ENCODE data around the gene TRPV6. TPM values are rescaled to one million over a fixed set of nuclear protein-coding genes. Genes with fewer than 3 reads are reported as not detected.

Gene TRPV6
- total RNA-seq, 2 donors from 2014 or later, result 0.16 TPM; not detected in 1

DNA sequence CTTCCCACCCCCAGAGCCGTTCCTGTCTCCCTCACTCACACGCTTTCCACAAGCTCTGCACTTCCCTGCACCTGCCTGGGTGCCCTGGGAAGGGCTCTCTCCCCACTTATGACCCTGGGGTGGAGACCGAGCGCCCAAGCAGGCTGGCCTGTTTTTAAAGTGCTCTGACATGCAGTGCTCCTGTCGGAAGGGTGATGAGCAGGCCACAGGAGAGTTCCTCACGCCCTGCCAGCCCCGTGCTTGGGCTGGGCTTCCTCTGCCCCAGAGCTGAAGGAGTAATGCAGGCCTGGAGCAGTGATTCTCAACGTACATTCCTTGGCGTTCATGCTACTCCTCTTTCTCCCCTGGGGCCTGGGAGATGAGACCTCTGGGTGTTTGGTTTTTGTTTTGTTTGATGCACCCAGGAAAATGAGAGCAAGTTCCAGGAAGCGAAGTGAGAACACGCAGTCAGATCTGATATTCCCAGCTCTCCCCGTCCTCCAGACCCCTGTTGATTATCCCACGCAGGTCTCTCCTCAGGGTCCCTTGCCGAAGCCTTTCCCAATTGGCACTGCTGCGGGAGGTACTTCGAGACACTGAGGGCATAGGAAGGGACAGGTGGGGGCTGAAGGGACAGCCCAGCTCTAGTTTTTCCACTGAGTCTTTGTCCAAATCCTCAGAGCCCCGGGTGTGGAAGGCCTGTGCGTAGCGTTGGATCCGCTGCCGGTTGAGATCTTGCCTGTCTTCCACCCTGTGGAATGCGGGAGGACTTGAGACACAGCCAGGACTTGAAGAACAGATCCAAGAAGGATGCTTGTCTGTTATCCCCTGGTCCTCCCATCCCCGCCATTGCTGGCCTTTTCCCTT is 14.1 kb downstream of the TRPV6 start:
- H3K27me3 Mint-ChIP-seq, result no peaks in the 10 kb centered on the region
- no peak overlapping the region for H3K27ac Mint-ChIP-seq
- H3K9me3 Mint-ChIP-seq, result no peaks in the 10 kb centered on the region
- no peak overlapping the region for H3K4me3 Mint-ChIP-seq
- H3K36me3 Mint-ChIP-seq (ENCODE audit: low read depth), result peaks cover 14% of the 10 kb centered on the region
- ATAC-seq (replicated peaks), result no peak
- no peaks in the 10 kb centered on the region for H3K4me1 Mint-ChIP-seq

GRCh38 chr7:142870566-142871259 is 14.8 kb downstream of the TRPV6 start:
- H3K36me3 Mint-ChIP-seq (ENCODE audit: low read depth), result peaks cover 14% of the 10 kb centered on the region

DNA sequence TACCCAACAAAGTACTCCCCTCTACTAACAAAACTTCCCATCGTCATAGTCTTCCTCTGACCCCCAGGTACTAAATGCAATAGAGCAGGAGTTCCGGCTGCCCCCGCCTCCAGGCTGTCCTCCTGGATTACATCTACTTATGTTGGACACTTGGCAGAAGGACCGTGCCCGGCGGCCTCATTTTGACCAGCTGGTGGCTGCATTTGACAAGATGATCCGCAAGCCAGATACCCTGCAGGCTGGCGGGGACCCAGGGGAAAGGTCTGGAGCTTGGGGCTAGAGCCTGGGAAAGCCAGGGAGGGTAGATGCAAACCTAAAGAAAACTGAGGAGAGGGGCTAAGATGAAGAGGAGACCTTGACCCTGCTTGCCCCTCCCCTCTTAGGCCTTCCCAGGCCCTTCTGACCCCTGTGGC is 15.4 kb downstream of the TRPV6 start:
- H3K4me3 Mint-ChIP-seq, result no peak overlapping the region
- no peak overlapping the region for H3K27ac Mint-ChIP-seq
- no peak for ATAC-seq (replicated peaks)
- no peaks in the 10 kb centered on the region for H3K9me3 Mint-ChIP-seq
- H3K36me3 Mint-ChIP-seq (ENCODE audit: low read depth), result peaks cover 14% of the 10 kb centered on the region
- H3K4me1 Mint-ChIP-seq, result no peaks in the 10 kb centered on the region
- H3K27me3 Mint-ChIP-seq, result no peaks in the 10 kb centered on the region

More at GRCh38 chr7:142870566-142871259, 14.8 kb downstream of the TRPV6 start:
- Mint-ChIP-seq H3K4me3 (no peak overlapping the region), H3K27ac (no peak overlapping the region), H3K9me3 (no peaks in the 10 kb centered on the region), H3K27me3 (no peaks in the 10 kb centered on the region), H3K4me1 (no peaks in the 10 kb centered on the region)
- no peak for ATAC-seq (replicated peaks)

GRCh38 chr7:142869434-142869833 is 16.1 kb downstream of the TRPV6 start:
- H3K4me1 Mint-ChIP-seq, result no peaks in the 10 kb centered on the region
- H3K9me3 Mint-ChIP-seq, result no peaks in the 10 kb centered on the region
- H3K27me3 Mint-ChIP-seq, result no peaks in the 10 kb centered on the region
- no peak overlapping the region for H3K4me3 Mint-ChIP-seq
- peak overlapping the region; percentile 7 for H3K27ac Mint-ChIP-seq
- peaks cover 14% of the 10 kb centered on the region for H3K36me3 Mint-ChIP-seq (ENCODE audit: low read depth)
- ATAC-seq (replicated peaks), result no peak

DNA sequence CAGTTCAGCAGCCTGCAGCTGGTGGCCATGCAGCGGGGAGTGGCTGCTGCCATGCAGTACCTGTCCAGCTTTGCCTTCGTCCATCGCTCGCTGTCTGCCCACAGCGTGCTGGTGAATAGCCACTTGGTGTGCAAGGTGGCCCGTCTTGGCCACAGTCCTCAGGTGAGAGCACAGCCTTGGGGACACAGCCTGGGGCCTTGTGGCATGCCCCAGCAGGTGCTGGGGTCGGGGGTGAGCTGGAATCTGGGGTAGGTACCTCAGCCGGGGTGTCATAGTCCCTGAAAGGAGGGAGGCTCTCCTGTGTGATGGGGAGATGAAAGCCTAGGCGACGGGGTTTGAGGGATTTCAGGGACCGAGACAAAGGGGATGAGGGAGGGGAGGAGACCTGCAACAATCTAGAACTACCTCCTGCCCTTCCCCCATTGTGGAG is 16.5 kb downstream of the TRPV6 start:
- no peak for ATAC-seq (replicated peaks)
- Mint-ChIP-seq H3K27ac (no peak overlapping the region), H3K27me3 (no peaks in the 10 kb centered on the region), H3K9me3 (no peaks in the 10 kb centered on the region), H3K36me3 (ENCODE audit: low read depth) (peaks cover 14% of the 10 kb centered on the region), H3K4me3 (no peak overlapping the region), H3K4me1 (no peaks in the 10 kb centered on the region)

GRCh38 chr7:142868188-142868985 is 17.2 kb downstream of the TRPV6 start:
- no peak for ATAC-seq (replicated peaks)
- no peak overlapping the region for H3K4me3 Mint-ChIP-seq
- H3K4me1 Mint-ChIP-seq, result no peaks in the 10 kb centered on the region
- no peak overlapping the region for H3K27ac Mint-ChIP-seq
- H3K27me3 Mint-ChIP-seq, result no peaks in the 10 kb centered on the region
- peaks cover 14% of the 10 kb centered on the region for H3K36me3 Mint-ChIP-seq (ENCODE audit: low read depth)
- no peaks in the 10 kb centered on the region for H3K9me3 Mint-ChIP-seq

DNA sequence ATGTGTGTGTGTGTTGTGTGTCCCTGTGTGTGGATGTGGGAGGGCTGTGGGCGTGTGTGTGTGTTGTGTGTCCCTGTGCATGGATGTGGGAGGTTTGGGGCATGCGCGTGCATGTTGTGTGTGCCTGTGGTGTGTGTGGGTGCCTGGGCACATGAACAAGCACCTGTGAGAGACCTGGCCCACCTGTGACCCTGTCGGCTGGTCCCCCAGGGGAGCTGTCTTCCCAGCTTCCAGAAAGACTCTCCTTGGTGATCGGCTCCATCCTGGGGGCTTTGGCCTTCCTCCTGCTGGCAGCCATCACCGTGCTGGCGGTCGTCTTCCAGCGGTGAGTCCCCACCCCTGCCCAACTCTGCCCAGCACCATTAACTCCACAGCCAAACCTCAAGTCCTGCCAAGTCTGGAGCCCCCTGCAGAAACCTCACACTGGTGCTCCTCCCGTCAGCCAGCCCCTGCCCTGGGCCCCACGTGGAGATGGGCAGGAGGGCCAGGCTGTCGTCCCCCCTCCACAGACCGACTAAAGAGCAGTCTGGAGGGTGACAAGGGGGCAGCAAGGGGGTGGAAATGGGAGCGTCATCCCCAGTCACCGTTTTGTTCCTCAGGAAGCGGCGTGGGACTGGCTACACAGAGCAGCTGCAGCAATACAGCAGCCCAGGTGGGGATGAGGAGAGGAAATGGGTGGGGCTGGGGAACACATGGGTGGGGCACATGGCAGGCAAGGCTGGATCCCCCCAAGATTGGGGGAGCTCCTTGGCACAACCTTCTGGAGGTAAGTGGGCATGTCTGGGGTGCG is 18.0 kb downstream of the TRPV6 start:
- Mint-ChIP-seq H3K4me1 (no peaks in the 10 kb centered on the region), H3K27ac (no peak overlapping the region), H3K36me3 (ENCODE audit: low read depth) (peaks cover 14% of the 10 kb centered on the region), H3K9me3 (no peaks in the 10 kb centered on the region), H3K27me3 (no peaks in the 10 kb centered on the region), H3K4me3 (no peak overlapping the region)
- ATAC-seq (replicated peaks), result no peak

- no peak for ATAC-seq (replicated peaks)
- no peaks in the 10 kb centered on the region for H3K4me1 Mint-ChIP-seq
- H3K9me3 Mint-ChIP-seq, result no peaks in the 10 kb centered on the region
- H3K27ac Mint-ChIP-seq, result no peak overlapping the region
- H3K4me3 Mint-ChIP-seq, result no peak overlapping the region
- peaks cover 14% of the 10 kb centered on the region for H3K36me3 Mint-ChIP-seq (ENCODE audit: low read depth)
- no peaks in the 10 kb centered on the region for H3K27me3 Mint-ChIP-seq
Measured at GRCh38 chr7:142867097-142867378, 18.5 kb downstream of the TRPV6 start.

- H3K36me3 Mint-ChIP-seq (ENCODE audit: low read depth), result peaks cover 14% of the 10 kb centered on the region
- peak; percentile 34 for ATAC-seq (replicated peaks)
- no peak overlapping the region for H3K4me3 Mint-ChIP-seq
- H3K9me3 Mint-ChIP-seq, result no peaks in the 10 kb centered on the region
- H3K27ac Mint-ChIP-seq, result no peak overlapping the region
- H3K4me1 Mint-ChIP-seq, result no peaks in the 10 kb centered on the region
- no peaks in the 10 kb centered on the region for H3K27me3 Mint-ChIP-seq
Measured at GRCh38 chr7:142866361-142867096, 19.0 kb downstream of the TRPV6 start.

- Mint-ChIP-seq H3K9me3 (no peaks in the 10 kb centered on the region), H3K4me1 (no peaks in the 10 kb centered on the region), H3K4me3 (no peak overlapping the region), H3K36me3 (ENCODE audit: low read depth) (peaks cover 14% of the 10 kb centered on the region), H3K27me3 (no peaks in the 10 kb centered on the region), H3K27ac (no peak overlapping the region)
- ATAC-seq (replicated peaks), result no peak
Measured at GRCh38 chr7:142865766-142866165, 19.8 kb downstream of the TRPV6 start.

- no peaks in the 10 kb centered on the region for H3K27me3 Mint-ChIP-seq
- peaks cover 8% of the 10 kb centered on the region for H3K36me3 Mint-ChIP-seq (ENCODE audit: low read depth)
- no peaks in the 10 kb centered on the region for H3K9me3 Mint-ChIP-seq
- no peak for ATAC-seq (replicated peaks)
- H3K27ac Mint-ChIP-seq, result no peak overlapping the region
- H3K4me3 Mint-ChIP-seq, result no peak overlapping the region
- no peaks in the 10 kb centered on the region for H3K4me1 Mint-ChIP-seq
Measured at GRCh38 chr7:142864980-142865747, 20.4 kb downstream of the TRPV6 start.

DNA sequence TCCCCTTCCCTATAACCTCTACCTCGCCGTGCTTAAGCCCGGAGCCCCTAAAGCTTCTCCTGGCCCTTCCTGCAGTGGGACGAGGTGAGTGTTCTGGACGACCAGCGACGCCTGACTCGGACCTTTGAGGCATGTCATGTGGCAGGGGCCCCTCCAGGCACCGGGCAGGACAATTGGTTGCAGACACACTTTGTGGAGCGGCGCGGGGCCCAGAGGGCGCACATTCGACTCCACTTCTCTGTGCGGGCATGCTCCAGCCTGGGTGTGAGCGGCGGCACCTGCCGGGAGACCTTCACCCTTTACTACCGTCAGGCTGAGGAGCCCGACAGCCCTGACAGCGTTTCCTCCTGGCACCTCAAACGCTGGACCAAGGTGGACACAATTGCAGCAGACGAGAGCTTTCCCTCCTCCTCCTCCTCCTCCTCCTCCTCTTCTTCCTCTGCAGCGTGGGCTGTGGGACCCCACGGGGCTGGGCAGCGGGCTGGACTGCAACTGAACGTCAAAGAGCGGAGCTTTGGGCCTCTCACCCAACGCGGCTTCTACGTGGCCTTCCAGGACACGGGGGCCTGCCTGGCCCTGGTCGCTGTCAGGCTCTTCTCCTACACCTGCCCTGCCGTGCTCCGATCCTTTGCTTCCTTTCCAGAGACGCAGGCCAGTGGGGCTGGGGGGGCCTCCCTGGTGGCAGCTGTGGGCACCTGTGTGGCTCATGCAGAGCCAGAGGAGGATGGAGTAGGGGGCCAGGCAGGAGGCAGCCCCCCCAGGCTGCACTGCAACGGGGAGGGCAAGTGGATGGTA is 21.5 kb downstream of the TRPV6 start:
- H3K27me3 Mint-ChIP-seq, result no peaks in the 10 kb centered on the region
- no peak for ATAC-seq (replicated peaks)
- H3K4me3 Mint-ChIP-seq, result no peak overlapping the region
- H3K27ac Mint-ChIP-seq, result no peak overlapping the region
- no peaks in the 10 kb centered on the region for H3K4me1 Mint-ChIP-seq
- H3K9me3 Mint-ChIP-seq, result no peaks in the 10 kb centered on the region
- no peaks in the 10 kb centered on the region for H3K36me3 Mint-ChIP-seq (ENCODE audit: low read depth)
